Activated CD4-positive, alpha-beta T cell treated with anti-CD3 and anti-CD28 coated beads, Interleukin-2, Interleukin-4, amounts not matched to agents 100 ng/mL and 50 ng/mL, durations not matched to agents 16 hours and 8 hours (primary cell): ENCODE results near the gene ZDHHC11B.

Experiments used
- DNase-seq: peaks from one replicate; pipeline ENCODE4 v3.0.0-alpha.2; 2020; ENCODE audit warnings: low spot score

The ZDHHC11B gene

GRCh38 chr5:673161-673830, 111.2 kb downstream of the ZDHHC11B start:
- DNase-seq = no peak

DNA sequence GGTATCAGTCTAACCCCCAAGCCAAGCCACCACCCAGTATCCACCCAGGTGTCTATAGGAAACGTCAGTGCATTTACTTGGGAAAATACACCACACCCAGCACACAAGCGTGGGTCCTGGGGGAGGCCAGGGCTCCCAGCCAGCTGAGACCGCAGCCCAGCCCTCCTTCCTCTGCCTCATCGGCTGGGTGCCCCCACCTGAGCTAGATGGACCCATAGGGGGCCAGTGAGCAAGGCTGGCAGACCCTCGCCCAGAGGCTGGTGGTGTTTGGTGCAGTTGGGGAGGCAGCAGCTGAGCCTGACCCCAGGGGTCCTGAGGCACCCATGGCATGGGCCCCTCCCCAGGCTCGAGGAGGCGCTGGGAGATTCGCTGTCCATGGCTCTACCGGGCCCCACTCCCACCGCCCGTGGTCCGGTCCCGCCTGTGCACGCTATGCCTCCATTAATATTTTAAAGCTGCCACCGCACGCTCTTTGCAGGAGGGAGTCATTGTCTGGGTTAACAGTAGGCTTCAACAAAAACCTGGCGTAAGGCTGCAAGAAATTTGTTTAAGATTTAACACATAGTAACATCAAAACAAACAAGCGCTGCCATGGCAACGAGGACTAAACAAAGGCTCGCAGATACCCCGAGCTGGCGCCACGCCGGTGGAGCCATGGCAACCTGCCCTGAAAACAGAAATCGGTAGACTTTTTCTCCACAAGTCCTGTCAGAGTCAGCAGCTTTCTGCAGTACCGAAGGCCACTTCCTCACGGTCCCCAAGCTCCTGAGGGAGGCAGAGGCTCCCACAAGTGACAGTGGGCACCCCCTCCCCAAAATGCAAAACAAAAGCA, 112.0 kb downstream of the ZDHHC11B start:
- DNase-seq = peak; percentile 71

GRCh38 chr5:671459-672328, 112.8 kb downstream of the ZDHHC11B start:
- DNase-seq = peak; percentile 70

- no peak for DNase-seq
Measured at GRCh38 chr5:670396-671270, 113.9 kb downstream of the ZDHHC11B start.

- no peak for DNase-seq
Measured at GRCh38 chr5:669842-670395, 114.6 kb downstream of the ZDHHC11B start.

GRCh38 chr5:669111-669841, 115.3 kb downstream of the ZDHHC11B start:
- no peak for DNase-seq

GRCh38 chr5:668283-668995, 116.1 kb downstream of the ZDHHC11B start:
- no peak for DNase-seq

DNA sequence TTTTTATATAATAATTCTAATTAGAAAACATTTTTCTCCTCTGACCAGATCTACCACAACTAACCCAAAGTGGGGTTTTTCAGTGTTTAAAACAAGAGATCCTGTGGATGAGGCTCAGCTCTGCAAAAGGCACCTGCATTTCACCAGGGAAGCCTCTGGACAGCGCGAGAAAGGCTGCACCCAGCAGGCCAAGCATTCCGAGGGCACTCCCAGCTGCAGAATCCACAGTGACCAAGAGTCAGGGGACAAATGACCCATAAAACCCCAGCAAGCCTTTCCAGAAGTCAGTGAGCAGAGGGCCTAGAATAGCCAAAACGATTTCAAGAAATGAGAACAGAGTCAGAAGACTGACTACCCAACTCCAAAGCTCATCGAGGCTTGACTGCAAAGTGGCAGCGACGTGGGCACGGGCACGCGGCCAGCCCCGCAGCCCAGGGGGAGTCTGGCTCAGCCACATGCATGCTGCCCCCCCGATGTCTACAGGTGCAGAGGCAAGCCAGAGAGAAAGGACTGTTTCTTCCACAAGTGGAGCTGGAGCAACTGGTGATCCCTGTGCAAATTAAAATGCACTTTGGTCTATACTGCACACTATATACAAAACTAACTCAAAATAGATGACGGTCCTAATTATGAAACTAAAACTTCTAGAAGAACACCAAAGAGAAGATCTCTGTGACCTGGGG, 117.6 kb downstream of the ZDHHC11B start:
- DNase-seq = no peak

GRCh38 chr5:665956-666711, 118.4 kb downstream of the ZDHHC11B start:
- no peak for DNase-seq

DNA sequence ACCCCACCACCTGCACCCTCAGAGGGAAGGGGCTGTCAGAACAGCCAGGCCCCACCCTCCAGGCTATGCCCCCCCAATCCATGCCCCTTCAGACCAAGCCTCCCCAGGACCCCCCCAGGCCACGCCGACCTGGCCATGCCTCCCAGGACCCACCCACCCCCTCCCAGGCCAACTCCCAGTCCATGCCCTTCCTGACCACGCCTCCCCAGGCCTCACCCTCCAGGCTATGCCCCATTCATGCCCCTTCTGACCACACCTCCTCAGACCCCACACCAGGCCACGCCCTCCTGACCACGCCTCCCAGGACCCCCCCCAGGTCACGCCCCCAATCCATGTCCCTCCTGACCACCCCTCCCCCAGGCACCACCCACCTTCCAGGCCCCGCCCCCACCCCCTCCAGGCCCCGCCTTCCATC, 119.0 kb downstream of the ZDHHC11B start:
- no peak for DNase-seq

- no peak for DNase-seq
Measured at GRCh38 chr5:664994-665360, 119.6 kb downstream of the ZDHHC11B start.

DNA sequence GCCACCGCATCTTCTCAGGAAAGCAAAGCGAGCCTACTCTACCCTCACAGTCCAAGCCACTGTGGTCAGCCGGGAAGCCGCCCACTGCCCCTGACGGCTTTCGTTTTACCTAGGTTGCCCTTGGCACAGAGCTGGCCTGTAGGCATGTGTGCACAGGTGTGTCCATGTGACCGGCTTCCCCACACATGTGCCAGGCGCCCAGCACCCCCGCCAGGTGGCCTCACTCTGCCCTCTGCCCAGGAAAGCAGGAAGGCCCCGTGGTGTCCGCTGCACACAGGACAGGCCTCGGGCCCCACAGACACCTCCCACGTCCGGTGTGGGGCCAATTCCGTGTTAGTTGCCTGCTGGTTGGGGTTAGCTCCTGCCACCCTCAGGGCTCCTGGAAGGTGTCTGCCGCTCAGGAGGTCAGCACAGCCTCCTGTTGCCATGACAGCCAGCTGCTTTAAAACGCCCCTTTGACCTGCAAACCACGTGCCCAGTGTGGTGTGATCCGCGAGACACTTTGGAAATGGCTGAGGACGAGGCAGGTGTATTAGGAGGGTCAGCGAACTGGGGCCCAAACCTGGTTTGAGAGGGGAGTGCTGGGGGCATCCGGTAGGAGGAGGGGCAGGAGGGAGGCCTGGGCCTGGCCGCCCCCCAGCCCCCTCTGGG, 120.1 kb downstream of the ZDHHC11B start:
- no peak for DNase-seq

DNA sequence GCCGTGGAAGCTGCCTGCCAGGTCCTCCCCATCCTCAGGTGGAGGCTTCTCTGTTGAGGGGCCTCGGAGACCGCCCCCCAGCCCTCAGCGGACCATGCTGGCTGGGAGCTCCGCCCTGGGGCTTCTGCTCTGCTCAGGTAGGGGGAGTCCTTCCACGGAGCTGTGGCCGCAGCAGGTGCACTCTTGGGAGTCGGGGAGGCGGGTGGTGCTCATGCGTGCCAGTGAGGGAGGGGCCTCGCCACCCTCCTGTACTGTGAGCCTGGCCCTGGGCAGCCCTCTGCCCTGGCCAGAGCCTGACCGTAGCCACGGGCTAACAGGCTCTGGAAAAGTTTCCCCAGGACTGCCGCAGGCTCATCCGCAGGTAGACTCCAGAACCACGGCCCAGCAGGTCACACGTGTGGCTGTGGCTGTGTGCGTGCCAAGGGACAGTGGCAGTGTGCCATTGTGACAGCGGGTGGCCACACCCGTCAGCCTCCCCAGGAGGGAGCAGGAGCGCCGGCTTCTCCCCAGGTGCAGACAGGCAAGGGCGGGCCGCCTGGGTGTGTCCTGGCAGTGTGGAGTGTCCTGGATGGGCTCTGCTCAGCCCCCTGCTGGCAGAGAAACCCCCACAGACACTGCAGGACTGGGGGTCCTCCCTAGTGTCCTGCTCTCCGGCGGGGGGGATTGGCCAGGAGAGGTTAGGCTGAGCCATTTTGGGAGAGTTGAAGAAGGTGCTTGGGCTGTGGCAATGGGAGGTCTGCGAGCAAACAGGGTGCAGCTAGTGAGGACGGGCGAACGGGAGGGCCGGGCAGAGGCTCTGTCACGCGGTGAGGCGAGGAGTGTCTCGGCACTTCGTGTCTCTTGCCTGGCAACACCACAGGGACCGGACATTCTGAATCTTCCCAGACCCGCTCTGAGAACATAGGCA, 120.8 kb downstream of the ZDHHC11B start:
- DNase-seq = no peak

DNA sequence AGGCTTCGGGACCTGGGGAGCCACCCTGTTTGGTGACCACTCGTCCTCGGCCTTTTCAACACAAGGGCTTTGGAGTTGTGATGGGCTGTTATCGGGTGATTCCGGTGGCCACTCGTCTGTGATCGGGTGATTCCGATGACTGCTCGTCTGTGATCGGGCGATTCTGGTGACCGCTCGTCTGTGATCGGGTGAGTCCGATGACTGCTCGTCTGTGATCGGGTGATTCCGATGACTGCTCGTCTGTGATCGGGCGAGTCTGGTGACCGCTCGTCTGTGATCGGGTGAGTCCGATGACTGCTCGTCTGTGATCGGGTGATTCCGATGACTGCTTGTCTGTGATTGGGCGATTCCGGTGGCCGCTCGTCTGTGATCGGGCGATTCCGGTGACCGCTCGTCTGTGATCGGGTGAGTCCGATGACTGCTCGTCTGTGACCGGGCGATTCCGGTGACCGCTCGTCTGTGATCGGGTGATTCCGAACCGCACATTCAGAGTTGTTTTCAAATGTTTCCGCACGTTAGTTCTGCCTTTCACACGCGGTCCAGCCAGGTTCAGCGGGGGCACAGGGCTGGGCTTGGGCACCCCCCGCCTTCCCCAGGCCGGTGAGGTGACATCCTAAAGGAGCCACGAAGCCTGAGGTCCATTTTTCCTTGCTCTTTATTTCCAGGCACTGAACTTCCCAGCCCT, 121.6 kb downstream of the ZDHHC11B start:
- no peak for DNase-seq

GRCh38 chr5:661891-662750, 122.4 kb downstream of the ZDHHC11B start:
- no peak for DNase-seq
